HUDEP-2 (cell line): Measurements from ENCODE around the gene PANK4.

Source experiments
- DNase-seq, 76 experiments: peaks; one replicate each; lab custom pipeline; 2025; ENCODE audit not compliant: unreplicated experiment in 76 of 76; lab: John Stamatoyannopoulos, UW

The PANK4 gene

GRCh38 chr1:2502661-2503553 is 23.5 kb downstream of the PANK4 start:
- DNase-seq: no peak

- no peak for DNase-seq
Measured at GRCh38 chr1:2502210-2502609, 24.2 kb downstream of the PANK4 start.

- DNase-seq: no peak
Measured at GRCh38 chr1:2501820-2502119, 24.6 kb downstream of the PANK4 start.

- DNase-seq: no peak
Measured at GRCh38 chr1:2501041-2501819, 25.2 kb downstream of the PANK4 start.

DNA sequence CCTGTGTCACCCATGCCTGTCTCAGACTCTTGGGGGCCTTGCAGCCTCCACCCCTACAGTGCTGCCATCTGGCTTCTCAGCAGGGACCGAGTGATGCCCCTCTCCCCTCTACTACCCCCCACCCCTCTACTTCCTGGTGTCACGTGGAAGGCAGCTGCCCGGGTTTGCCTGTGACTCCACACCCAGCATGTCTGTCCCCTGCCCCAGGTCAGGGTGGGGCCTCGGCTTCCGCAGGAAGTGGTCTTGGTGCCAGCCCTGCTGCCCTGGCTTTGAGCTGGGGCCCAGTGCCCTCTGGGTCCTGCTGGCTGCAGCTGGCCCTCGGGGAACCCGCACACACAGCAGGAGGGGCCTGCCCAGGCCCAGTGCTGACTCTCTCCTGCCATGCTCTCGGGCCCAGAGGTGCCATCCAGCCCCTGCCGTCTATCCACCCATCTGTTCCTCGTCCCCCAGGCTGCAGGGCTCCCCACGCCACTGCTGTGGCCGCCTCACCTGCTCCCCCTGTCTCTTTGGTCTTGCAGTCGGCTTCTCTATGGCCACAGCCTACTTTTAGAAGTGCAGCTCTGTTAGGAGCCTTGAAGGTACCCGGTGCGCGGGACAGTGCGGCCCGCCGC is 26.3 kb downstream of the PANK4 start:
- no peak for DNase-seq

DNA sequence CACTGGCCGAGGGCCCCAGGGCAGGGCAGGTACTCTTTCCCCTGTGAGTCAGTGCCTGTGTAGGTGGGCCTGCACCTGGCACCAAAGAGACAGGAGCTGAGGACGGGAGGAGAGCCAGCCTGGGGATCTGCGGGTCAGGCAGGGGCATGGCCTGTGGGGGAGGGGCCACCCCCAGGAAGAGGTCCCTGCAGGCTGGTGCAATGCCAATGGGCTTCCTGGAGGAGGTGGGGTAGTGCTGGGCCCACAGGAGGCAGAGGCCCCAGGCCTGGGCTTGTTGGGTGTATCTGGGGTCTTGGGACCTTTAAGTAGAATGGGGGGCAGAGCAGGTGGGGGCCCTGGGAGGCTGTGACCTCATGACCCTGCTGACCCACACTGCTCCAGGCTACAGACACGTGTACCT is 27.1 kb downstream of the PANK4 start:
- DNase-seq: no peak

DNA sequence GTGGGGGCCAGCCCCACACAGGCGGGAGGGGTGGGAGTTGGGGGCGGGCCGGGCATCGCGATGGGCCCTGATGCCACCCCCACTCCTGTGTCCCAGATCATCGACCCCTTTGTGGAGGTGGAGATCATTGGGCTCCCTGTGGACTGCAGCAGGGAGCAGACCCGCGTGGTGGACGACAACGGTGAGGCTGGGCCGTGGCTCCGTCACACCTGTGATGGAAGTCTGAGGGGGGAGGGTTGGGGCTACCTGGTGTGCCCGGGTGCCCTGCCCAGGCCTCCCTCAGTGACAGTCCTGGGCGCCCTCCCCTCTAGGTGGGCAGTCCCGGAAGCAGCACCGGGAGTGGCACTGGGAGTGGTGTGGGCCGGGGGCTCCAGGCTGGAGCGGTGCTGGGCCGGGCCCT is 27.7 kb downstream of the PANK4 start:
- no peak for DNase-seq

DNA sequence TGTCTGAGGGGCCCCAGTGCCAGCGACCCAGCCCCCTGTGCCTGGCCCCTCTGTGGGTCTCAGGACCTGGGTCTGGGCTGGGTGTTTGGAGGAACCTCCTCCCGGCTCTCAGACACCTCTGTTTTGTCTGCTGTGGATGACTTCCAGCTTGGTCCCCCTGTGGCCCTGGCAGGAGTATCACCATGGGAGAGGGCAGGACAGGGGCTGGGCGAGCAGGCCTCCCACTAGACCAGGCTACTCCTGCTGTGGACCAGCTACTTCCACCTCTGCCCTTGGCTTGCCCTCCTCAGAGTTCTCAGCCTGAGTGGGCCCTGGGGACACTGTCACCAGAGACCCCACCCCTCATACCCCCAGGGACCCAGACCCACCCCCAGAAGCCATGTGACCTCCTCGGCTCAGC is 28.5 kb downstream of the PANK4 start:
- no peak for DNase-seq

DNA sequence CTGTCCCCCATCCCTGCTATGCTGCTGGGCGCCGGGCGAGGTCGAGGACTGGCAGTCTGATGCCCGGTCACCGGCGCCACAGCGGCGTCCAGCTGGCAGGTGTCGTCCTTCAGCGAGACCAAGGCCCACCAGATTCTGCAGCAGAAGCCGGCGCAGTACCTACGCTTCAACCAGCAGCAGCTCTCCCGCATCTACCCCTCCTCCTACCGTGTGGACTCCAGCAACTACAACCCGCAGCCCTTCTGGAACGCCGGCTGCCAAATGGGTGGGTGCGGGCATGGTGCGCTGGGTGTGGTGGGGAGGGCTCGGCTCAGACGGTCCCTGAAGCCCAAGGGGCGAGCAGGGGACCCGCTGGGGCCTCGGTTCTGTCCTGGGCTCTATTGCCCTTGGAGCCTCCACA is 29.6 kb downstream of the PANK4 start:
- no peak for DNase-seq

DNA sequence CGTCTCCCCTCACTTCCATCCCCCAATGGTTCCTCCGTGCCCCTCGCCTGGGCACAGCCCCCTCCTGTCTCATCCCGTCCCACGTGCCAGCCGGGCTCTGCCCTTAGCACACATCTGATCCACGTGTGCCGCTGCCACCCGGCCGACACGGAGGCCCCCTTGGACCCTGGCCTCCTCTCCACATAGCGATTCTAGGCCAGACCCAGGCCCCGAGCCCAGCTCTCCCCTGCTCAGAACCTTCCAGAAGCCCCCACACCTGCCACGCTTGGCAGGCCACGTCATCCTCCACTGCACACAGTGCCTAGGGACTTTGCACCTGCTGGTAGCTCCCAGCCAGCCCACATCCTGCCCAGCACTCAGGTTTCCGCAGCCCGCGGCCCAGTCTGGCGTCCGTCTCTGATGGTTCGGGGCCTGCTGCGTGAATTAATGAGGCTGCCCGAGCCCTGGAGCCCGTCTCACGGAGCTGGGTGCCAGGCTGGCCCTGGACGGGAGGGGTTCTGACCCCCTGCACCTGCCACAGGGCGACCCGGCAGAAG is 30.2 kb downstream of the PANK4 start:
- no peak for DNase-seq

- no peak for DNase-seq
Measured at GRCh38 chr1:2495546-2495945, 30.9 kb downstream of the PANK4 start.

DNA sequence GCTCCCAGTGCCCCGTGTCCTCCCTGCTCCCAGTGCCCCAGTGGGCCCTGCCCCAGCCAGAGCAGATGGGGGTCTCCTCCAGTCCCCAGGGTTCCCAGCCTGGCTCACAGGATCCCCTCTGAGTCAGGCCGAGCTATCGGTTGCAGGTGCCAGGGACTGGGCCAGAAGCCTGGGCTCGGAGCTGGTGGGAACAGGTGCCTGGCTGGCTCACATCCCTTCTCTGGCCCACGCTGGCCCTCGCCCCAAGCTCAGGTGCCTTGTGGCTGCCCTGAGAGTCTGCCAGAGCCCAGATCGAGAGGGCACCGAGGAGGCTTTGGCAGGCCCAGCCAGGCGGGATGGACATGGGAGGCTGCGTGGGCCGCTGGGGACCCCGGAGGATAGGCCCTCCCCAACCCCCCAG is 31.4 kb downstream of the PANK4 start:
- DNase-seq: no peak

DNA sequence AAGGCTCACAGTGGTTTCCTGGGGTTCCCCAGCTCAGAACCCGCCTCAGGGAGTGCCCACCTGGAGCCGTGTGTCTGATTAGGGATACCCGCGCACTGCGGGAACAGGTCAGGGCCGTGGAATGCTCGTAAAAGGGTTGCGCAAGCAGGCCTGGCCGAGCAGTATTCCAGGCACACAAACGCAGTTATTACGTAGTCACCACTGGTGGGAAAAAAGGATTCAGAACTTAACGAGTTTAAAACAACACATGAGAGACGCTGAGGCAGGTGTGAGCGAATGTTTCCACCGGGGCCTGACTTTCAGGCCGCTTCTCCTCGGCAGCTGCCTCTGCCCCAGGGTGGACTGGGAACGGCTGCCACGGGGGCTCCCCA is 32.1 kb downstream of the PANK4 start:
- DNase-seq: no peak

DNA sequence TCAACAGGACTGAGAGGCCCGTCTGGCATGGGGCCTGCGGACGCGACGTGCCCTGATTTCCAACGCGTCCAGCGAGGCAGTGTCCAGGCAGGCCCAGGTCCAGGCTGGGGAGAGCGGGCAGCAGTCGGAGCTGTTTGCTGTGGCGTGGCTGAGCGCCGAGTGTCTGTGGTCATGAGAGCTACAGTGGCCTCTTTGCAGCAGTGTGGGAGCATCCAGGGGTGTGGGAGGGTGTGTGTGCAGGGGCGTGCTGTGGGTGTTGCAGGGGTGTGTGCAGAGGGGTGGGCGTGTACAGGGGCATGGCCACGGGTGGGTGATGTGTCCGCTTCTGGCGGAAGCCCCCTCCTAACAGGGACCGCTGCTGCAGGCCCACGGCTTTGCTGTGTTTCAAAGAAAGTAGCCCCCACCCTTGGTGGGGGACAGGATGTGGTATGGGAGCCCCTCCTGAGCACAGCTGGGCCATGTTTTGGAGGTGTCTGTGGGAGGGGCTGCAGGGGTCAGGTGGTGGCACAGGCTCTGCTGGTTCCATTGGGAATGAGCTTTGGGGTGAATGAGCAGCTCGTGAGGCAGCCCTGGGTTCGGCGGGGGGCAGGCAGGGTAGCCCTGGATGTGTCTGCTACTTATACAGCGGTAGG is 32.6 kb downstream of the PANK4 start:
- DNase-seq: no peak

DNA sequence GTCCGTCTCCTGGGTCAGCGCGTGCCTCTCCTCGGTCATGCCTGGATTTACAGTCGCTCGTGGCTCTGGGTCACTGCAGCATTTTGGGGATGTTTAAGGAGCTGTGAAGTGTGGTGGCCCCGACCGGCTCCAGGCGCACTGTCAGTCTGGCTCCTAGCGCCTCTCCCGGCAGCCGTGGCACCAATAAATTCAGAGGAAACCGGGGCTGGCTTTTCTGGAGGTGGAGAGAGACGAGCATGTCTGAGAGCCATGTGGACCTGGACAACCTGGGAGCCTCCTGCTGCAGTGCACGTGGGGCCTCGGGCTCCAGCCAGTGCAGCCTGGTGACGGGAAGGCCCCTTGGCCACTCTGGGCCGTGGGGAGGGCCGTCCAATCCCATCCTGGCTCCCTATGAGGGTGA is 33.2 kb downstream of the PANK4 start:
- DNase-seq: no peak

DNA sequence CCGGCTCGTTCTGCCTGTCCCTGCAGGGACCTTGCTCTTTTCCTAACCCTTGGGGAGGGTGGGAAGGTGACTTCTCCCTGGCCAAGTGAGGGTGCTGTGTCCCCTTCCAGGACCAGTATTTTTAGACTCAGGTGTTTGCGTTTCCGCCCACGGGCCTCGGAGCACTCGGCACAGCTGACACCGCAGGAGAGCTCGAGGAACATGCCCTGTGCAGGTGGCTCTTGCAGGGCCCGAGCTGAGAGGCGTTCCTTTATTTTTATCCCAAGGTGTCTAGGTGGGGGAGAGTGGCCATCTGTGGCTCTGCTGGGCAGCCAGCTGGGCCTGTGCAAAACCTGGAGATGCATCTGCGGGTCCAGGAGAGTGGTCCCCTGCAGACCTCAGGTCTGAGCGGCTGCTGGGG is 34.3 kb downstream of the PANK4 start:
- no peak for DNase-seq

- DNase-seq: no peak
Measured at GRCh38 chr1:2489615-2490014, 36.8 kb downstream of the PANK4 start.

GRCh38 chr1:2488688-2489087 is 37.7 kb downstream of the PANK4 start:
- no peak for DNase-seq

DNA sequence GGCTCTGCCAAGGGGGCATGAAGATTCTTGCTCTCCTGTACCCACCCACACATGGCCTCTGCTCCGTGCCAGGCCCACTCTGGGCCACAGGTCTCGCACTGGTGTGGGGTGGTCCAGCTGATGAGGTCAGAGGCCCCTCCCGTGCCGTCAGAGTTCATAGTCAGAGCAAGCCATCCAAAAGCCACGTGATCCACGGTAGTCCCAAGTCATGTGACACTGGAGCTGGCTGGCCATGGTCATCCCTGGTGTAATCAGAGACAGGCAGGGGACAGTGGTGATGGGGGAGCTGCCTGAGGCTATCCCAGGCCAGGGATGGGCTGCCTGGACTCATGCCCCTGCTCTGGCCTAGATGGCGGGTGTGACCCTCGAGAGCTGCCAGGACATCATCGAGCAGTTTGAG is 39.8 kb downstream of the PANK4 start:
- no peak for DNase-seq

DNA sequence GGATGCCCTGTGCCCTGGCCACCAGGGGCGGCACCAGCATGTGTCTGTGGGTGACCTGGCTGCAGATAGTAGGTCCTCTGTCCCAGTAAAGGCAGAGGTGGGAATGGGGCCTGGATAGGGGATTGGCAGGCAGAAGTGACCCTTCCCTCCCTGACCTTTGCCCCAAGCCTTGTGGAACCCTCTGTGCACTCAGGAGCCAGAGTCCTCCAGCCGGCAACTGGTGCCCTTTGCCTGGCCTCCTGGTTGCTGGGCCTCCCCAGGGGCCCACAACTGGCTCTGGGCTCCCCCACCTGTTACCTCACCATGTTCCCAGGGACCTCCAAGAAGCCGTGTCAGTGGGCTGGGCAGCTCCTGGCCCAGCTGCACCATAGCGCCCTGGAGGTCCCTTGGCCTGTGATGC is 40.4 kb downstream of the PANK4 start:
- no peak for DNase-seq

- DNase-seq: no peak
Measured at GRCh38 chr1:2483970-2484369, 42.4 kb downstream of the PANK4 start.
